Vagina (tissue), 2 donors: ENCODE data around the gene PNLIPRP3.
"Not testable (repeated sequence)": the region's sequence is repeated elsewhere in the genome, so short reads cannot be mapped to it uniquely, and the experiment has no call there.

Source experiments
- POLR2A ChIP-seq, 2 donors: fragments of 450-650 bp; IDR thresholded peaks; one replicate each; pipeline ENCODE4 v1.6.1; 2017; ENCODE audit warnings: antibody characterized with exemption in 2 of 2, mild to moderate bottlenecking in 2 of 2, moderate library complexity in 2 of 2
- POLR2AphosphoS5 ChIP-seq, 2 donors: sonication (generic); formaldehyde crosslinking; IDR thresholded peaks; one replicate each; pipeline ENCODE4 v1.9.0; 2017; ENCODE audit warnings: antibody characterized with exemption in 2 of 2, mild to moderate bottlenecking in 2 of 2, low read depth in 1 of 2; ENCODE audit not compliant: insufficient read depth in 1 of 2
- TF ChIP-seq, protein P1 (sequence below), 3 experiments: fragments of 450-650 bp in 2 of 3; fragments of 200-600 bp in 1 of 3; sonication (generic) in 1 of 3; IDR thresholded peaks; one replicate each; pipeline ENCODE4 v1.5.1; 2017 to 2019; ENCODE audit warnings: antibody characterized with exemption in 3 of 3, mild to moderate bottlenecking in 2 of 3, moderate library complexity in 2 of 3

GRCh38 chr10:116393246-116393831 lies 34.3 kb upstream of the PNLIPRP3 start:
- TF ChIP-seq, protein P1, sequence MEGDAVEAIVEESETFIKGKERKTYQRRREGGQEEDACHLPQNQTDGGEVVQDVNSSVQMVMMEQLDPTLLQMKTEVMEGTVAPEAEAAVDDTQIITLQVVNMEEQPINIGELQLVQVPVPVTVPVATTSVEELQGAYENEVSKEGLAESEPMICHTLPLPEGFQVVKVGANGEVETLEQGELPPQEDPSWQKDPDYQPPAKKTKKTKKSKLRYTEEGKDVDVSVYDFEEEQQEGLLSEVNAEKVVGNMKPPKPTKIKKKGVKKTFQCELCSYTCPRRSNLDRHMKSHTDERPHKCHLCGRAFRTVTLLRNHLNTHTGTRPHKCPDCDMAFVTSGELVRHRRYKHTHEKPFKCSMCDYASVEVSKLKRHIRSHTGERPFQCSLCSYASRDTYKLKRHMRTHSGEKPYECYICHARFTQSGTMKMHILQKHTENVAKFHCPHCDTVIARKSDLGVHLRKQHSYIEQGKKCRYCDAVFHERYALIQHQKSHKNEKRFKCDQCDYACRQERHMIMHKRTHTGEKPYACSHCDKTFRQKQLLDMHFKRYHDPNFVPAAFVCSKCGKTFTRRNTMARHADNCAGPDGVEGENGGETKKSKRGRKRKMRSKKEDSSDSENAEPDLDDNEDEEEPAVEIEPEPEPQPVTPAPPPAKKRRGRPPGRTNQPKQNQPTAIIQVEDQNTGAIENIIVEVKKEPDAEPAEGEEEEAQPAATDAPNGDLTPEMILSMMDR (IDR thresholded peaks at IDR 0.05) = not testable (repeated sequence)
- not testable (repeated sequence) for TF ChIP-seq POLR2A (IDR thresholded peaks at IDR 0.05); POLR2AphosphoS5 (IDR thresholded peaks at IDR 0.05; ENCODE audit: insufficient read depth in 1 of 2, low read depth in 1 of 2)
